ENCODE results near the gene PABPN1L. TPM values are rescaled to one million over a fixed set of nuclear protein-coding genes. Genes with fewer than 3 reads are reported as not detected.

Gene PABPN1L
- total RNA-seq, 3 donors from 2014 or later: not detected

DNA sequence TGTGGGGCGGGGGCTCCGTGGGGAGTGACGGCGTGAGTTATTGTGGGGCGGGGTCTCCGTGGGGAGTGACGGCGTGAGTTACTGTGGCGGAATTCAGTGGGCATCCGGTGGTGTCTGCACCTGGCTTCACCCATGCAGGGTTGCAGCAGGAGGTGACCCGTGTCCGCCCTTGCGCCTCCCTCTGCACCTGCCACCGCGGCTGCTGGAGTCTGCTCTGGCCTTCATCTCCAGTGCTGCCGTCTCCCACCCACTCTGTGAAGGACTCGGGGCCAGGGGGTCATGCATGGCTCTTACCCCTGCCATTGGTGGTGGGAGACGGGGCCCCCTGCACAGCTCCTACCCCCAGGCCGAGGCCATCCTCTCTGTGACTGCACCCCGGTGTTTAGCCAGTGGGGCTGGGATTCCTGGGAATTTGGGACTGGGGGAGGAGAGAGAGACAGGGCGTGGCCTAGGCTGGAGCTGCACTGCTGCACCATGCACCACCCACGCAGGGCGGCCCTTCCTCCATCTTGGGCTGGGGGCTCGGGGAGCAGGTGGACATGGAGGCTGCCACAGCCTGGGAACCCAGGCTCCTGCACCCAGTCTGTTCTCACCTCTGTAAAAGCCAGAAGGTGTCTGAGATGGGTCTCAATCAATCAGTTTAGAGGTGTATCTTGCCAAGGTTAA, 1.3 kb upstream of the PABPN1L start:
- intact Hi-C loops (cut with DNase I; ENCODE audit: low total_unique reads): no loop called here
- Histone ChIP-seq H3K4me3 (no peak overlapping the region), H3K4me1 (no peaks in the 10 kb centered on the region), H3K9me3 (no peaks in the 10 kb centered on the region), H3K36me3 (no peaks in the 10 kb centered on the region), H3K27me3 (peaks cover 0 to 11% of the 10 kb centered on the region in 2 donors), H3K27ac (no peak overlapping the region)
- no peak for DNase-seq (ENCODE audit: low spot score in 2 of 2)
- no peak for TF ChIP-seq POLR2A (IDR thresholded peaks at IDR 0.05)
- TF ChIP-seq, protein P1, sequence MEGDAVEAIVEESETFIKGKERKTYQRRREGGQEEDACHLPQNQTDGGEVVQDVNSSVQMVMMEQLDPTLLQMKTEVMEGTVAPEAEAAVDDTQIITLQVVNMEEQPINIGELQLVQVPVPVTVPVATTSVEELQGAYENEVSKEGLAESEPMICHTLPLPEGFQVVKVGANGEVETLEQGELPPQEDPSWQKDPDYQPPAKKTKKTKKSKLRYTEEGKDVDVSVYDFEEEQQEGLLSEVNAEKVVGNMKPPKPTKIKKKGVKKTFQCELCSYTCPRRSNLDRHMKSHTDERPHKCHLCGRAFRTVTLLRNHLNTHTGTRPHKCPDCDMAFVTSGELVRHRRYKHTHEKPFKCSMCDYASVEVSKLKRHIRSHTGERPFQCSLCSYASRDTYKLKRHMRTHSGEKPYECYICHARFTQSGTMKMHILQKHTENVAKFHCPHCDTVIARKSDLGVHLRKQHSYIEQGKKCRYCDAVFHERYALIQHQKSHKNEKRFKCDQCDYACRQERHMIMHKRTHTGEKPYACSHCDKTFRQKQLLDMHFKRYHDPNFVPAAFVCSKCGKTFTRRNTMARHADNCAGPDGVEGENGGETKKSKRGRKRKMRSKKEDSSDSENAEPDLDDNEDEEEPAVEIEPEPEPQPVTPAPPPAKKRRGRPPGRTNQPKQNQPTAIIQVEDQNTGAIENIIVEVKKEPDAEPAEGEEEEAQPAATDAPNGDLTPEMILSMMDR (IDR thresholded peaks at IDR 0.05): no peak
- TF ChIP-seq POLR2AphosphoS5 (IDR thresholded peaks at IDR 0.05): no peak

- Histone ChIP-seq H3K27me3 (peaks cover 0 to 5% of the 10 kb centered on the region in 2 donors), H3K4me1 (no peaks in the 10 kb centered on the region), H3K9me3 (no peaks in the 10 kb centered on the region), H3K27ac (no peak overlapping the region), H3K36me3 (no peaks in the 10 kb centered on the region), H3K4me3 (no peak overlapping the region)
- DNase-seq (ENCODE audit: low spot score in 2 of 2): no peak
- intact Hi-C loops (cut with DNase I; ENCODE audit: low total_unique reads): no loop called here
- TF ChIP-seq, protein P1 (IDR thresholded peaks at IDR 0.05): no peak
- no peak for TF ChIP-seq POLR2AphosphoS5 (IDR thresholded peaks at IDR 0.05)
- TF ChIP-seq POLR2A (IDR thresholded peaks at IDR 0.05): no peak
Measured at GRCh38 chr16:88865742-88866141, 718 bp downstream of the PABPN1L start.

- Histone ChIP-seq H3K27ac (no peak overlapping the region), H3K9me3 (no peaks in the 10 kb centered on the region), H3K4me3 (no peak overlapping the region), H3K36me3 (no peaks in the 10 kb centered on the region), H3K27me3 (peaks cover 0 to 2% of the 10 kb centered on the region in 2 donors), H3K4me1 (no peaks in the 10 kb centered on the region)
- no peak for DNase-seq (ENCODE audit: low spot score in 2 of 2)
- intact Hi-C loops (cut with DNase I; ENCODE audit: low total_unique reads): no loop called here
- TF ChIP-seq, protein P1 (IDR thresholded peaks at IDR 0.05): no peak
- TF ChIP-seq POLR2AphosphoS5 (IDR thresholded peaks at IDR 0.05): no peak
- TF ChIP-seq POLR2A (IDR thresholded peaks at IDR 0.05): no peak
Measured at GRCh38 chr16:88865310-88865709, 1.1 kb downstream of the PABPN1L start.

DNA sequence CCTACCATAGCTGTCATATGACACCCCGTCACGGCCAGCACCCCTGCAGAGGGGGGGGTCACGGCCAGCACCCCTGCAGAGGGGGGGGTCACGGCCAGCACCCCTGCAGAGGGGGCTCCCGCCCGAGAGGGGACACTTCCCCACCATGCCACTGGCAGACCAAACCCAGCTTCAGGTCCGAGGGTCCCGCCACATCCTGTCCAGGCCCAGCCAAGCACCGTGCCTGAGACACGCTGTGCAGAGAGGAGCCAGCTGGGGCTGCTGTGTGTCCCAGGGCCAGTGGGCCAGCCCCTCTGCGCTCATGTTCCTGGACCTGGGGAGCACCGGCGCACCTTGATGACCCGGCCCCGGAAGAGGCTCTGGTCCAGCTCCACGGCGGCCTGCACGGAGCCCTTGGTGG, 1.9 kb downstream of the PABPN1L start:
- TF ChIP-seq POLR2A (IDR thresholded peaks at IDR 0.05): no peak
- no peak for TF ChIP-seq POLR2AphosphoS5 (IDR thresholded peaks at IDR 0.05)
- TF ChIP-seq, protein P1 (IDR thresholded peaks at IDR 0.05): no peak
- no peaks in the 10 kb centered on the region for H3K36me3 ChIP-seq

GRCh38 chr16:88864099-88864498, 2.4 kb downstream of the PABPN1L start:
- H3K27ac ChIP-seq: no peak overlapping the region
- no peak for DNase-seq (ENCODE audit: low spot score in 2 of 2)
- no peak overlapping the region for H3K4me3 ChIP-seq
- no peaks in the 10 kb centered on the region for H3K27me3 ChIP-seq
- H3K4me1 ChIP-seq: no peaks in the 10 kb centered on the region
- intact Hi-C loops (cut with DNase I; ENCODE audit: low total_unique reads): no loop called here
- no peak for TF ChIP-seq POLR2A (IDR thresholded peaks at IDR 0.05)
- TF ChIP-seq POLR2AphosphoS5 (IDR thresholded peaks at IDR 0.05): no peak
- TF ChIP-seq, protein P1 (IDR thresholded peaks at IDR 0.05): no peak
- H3K36me3 ChIP-seq: no peaks in the 10 kb centered on the region
- H3K9me3 ChIP-seq: no peaks in the 10 kb centered on the region

More for the DNA sequence above, 1.9 kb downstream of the PABPN1L start:
- H3K27ac ChIP-seq: no peak overlapping the region
- H3K4me3 ChIP-seq: no peak overlapping the region
- no peaks in the 10 kb centered on the region for H3K9me3 ChIP-seq
- intact Hi-C loops (cut with DNase I; ENCODE audit: low total_unique reads): no loop called here
- no peaks in the 10 kb centered on the region for H3K27me3 ChIP-seq
- DNase-seq (ENCODE audit: low spot score in 2 of 2): no peak
- no peaks in the 10 kb centered on the region for H3K4me1 ChIP-seq
